GM12891 (cell line): ENCODE data around the gene MTMR4. TPM values are rescaled to one million over a fixed set of nuclear protein-coding genes. Genes with fewer than 3 reads are reported as not detected.
"Not testable (repeated sequence)": the region's sequence is repeated elsewhere in the genome, so short reads cannot be mapped to it uniquely, and the experiment has no call there.

Experiments
- DNase-seq: peaks from one replicate; pipeline ENCODE4 v3.0.0; 2011; ENCODE audit warnings: low spot score; ENCODE audit not compliant: insufficient read length
- FAIRE-seq: peaks from 2 replicates; lab custom pipeline; 2011; peaks lifted over from hg19 to GRCh38; lab: Jason Lieb, UNC
- PAX5 ChIP-seq: IDR thresholded peaks from 2 replicates; pipeline ENCODE4 v1.6.1; 2011; ENCODE audit warnings: low read length, moderate library complexity, mild to moderate bottlenecking; ENCODE audit not compliant: insufficient read depth, severe bottlenecking
- POLR2A ChIP-seq: IDR thresholded peaks from 2 replicates; pipeline ENCODE4 v1.6.1; 2011; ENCODE audit warnings: low read depth, low read length, control low read depth
- POLR2AphosphoS5 ChIP-seq: IDR thresholded peaks from 2 replicates; pipeline ENCODE4 v1.6.1; 2011; ENCODE audit warnings: low read depth, low read length, control low read depth
- POU2F2 ChIP-seq: IDR thresholded peaks from 2 replicates; pipeline ENCODE4 v1.6.1; 2011; ENCODE audit warnings: low read depth, mild to moderate bottlenecking, control low read depth, low read length, moderate library complexity
- SPI1 ChIP-seq: IDR thresholded peaks from 2 replicates; pipeline ENCODE4 v1.6.1; 2011; ENCODE audit warnings: low read depth, low read length, control low read depth
- TAF1 ChIP-seq: IDR thresholded peaks from 2 replicates; pipeline ENCODE4 v1.6.1; 2011; ENCODE audit warnings: low read depth, low read length, control low read depth
- polyA plus RNA-seq: library from polyadenylated mRNA; unstranded; fragments of >200 nt; gene quantifications from one replicate; pipeline ENCODE4 v1.2.1, GENCODE V29; 2012; ENCODE audit warnings: low read depth, missing spikeins, inconsistent platforms; ENCODE audit not compliant: missing spikeins

Gene MTMR4
- polyA plus RNA-seq, result 38.3 TPM

GRCh38 chr17:58513965-58514769 lies at the start of gene MTMR4:
TSS of gene MTMR4 (minus strand) at chr17:58514638. CDS start at chr17:58514407, 231 bp downstream.
- peak; percentile 51 for FAIRE-seq

GRCh38 chr17:58560511-58560910 lies 46.1 kb upstream of the MTMR4 start:
- TF ChIP-seq SPI1, result no peak
- no peak for TF ChIP-seq POLR2AphosphoS5
- TF ChIP-seq TAF1, result no peak
- no peak for TF ChIP-seq PAX5
- no peak for TF ChIP-seq POLR2A
- TF ChIP-seq POU2F2, result no peak
- peak; percentile 55 for FAIRE-seq
- DNase-seq, result no peak

More at GRCh38 chr17:58513965-58514769, at the start of gene MTMR4:
- peak; percentile 87 for DNase-seq
- TF ChIP-seq POU2F2 (0 out of 2 replicates have a peak, but pooled peaks have one; percentile 30), TAF1 (no peak)

GRCh38 chr17:58557981-58558380 lies 43.5 kb upstream of the MTMR4 start:
- FAIRE-seq, result no peak
- TF ChIP-seq TAF1 (no peak), POLR2AphosphoS5 (no peak), PAX5 (no peak), SPI1 (no peak), POLR2A (no peak), POU2F2 (no peak)

GRCh38 chr17:58556833-58557250 lies 42.4 kb upstream of the MTMR4 start:
- TF ChIP-seq TAF1 (no peak), POLR2A (no peak), POU2F2 (no peak), SPI1 (no peak), POLR2AphosphoS5 (no peak), PAX5 (no peak)
- no peak for DNase-seq
- no peak for FAIRE-seq

More at GRCh38 chr17:58557981-58558380, 43.5 kb upstream of the MTMR4 start:
- DNase-seq, result no peak

GRCh38 chr17:58555109-58555508 lies 40.7 kb upstream of the MTMR4 start:
- not testable (repeated sequence) for DNase-seq, FAIRE-seq

GRCh38 chr17:58541249-58541648 lies 26.8 kb upstream of the MTMR4 start:
- FAIRE-seq (peak; percentile 69), DNase-seq (no peak)
- TF ChIP-seq POLR2AphosphoS5, result no peak
- TF ChIP-seq TAF1, result no peak
- no peak for TF ChIP-seq POLR2A
- TF ChIP-seq POU2F2, result no peak

- DNase-seq (no peak), FAIRE-seq (no peak)
- no peak for TF ChIP-seq POU2F2
- no peak for TF ChIP-seq TAF1
- no peak for TF ChIP-seq SPI1
Measured at GRCh38 chr17:58539698-58540097, 25.3 kb upstream of the MTMR4 start.

GRCh38 chr17:58538811-58539409 lies 24.5 kb upstream of the MTMR4 start:
- TF ChIP-seq POLR2A (no peak), SPI1 (no peak), POLR2AphosphoS5 (no peak), PAX5 (no peak), TAF1 (no peak), POU2F2 (no peak)
- DNase-seq (no peak), FAIRE-seq (no peak)

GRCh38 chr17:58537266-58537665 lies 22.8 kb upstream of the MTMR4 start:
- no peak for FAIRE-seq
- TF ChIP-seq POLR2AphosphoS5 (no peak), POU2F2 (no peak), SPI1 (no peak), PAX5 (no peak), TAF1 (no peak), POLR2A (no peak)
- DNase-seq, result no peak

GRCh38 chr17:58536542-58536941 lies 22.1 kb upstream of the MTMR4 start:
- no peak for FAIRE-seq
- TF ChIP-seq TAF1 (no peak), POU2F2 (no peak), PAX5 (no peak), POLR2A (no peak), SPI1 (no peak), POLR2AphosphoS5 (no peak)

More at GRCh38 chr17:58536542-58536941, 22.1 kb upstream of the MTMR4 start:
- no peak for DNase-seq
